Activated T-helper 1 cell treated with Interleukin-2 at 50 U/mL for 16 hours (primary cell): ENCODE data around the gene ATAD3B.
"Not testable (repeated sequence)": the region's sequence is repeated elsewhere in the genome, so short reads cannot be mapped to it uniquely, and the experiment has no call there.

Source experiments
- DNase-seq: peaks from one replicate; pipeline ENCODE4 v3.0.0-alpha.2; 2020; ENCODE audit warnings: low read depth

Gene ATAD3B

DNA sequence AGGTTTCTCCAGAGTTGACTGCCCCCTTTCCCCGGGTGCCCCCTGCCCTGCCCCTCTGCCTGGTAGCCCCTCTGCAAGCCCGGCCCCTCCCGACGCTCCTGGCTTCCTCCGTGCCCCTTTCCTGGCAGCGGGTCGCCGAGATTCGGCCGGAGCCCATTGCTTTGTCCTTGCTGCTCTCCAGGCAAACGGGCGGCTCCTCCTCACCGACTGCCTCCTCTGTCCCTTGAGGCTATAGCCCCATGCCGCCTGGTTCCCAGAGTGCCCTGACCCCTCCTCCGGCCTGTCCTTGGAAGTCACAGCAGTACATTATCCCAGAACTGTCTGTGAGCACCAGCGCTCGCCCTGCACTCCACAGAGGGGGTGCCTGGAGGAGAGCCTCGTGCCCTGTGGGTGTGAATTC lies 42.1 kb downstream of the ATAD3B start:
- DNase-seq: not testable (repeated sequence)

GRCh38 chr1:1514376-1514775 lies 42.8 kb downstream of the ATAD3B start:
- DNase-seq: not testable (repeated sequence)

- not testable (repeated sequence) for DNase-seq
Observed at GRCh38 chr1:1516923-1517322, 45.4 kb downstream of the ATAD3B start.

DNA sequence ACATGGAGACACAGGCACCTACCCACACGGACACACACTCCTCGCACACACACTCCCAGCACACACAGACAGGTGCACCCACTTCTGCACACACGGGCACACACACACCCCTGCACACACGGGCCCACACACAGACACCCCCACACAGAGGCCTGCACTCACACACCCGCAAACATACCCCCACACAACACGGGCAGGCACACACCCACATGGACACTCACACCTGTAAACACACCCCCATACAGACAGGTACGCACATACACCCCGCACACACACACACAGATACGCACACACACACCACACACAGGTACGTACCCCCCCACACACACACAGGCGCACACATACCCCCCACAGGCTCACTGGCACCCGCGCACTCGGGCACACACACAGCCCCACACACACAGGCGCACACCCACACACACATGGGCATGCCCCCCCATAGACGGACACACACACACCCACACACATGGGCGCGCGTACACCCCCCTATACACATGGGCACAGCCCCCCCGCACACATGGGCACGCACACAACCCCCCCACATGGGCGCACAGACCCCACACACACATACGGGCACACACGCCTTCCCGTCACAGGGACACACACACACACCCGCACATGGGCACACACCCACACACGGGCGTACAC lies 46.5 kb downstream of the ATAD3B start:
- no peak for DNase-seq

GRCh38 chr1:1518621-1519007 lies 47.0 kb downstream of the ATAD3B start:
- DNase-seq: not testable (repeated sequence)

- DNase-seq: not testable (repeated sequence)
Observed at GRCh38 chr1:1519805-1520505, 48.4 kb downstream of the ATAD3B start.

GRCh38 chr1:1521331-1521730 lies 49.8 kb downstream of the ATAD3B start:
- no peak for DNase-seq

DNA sequence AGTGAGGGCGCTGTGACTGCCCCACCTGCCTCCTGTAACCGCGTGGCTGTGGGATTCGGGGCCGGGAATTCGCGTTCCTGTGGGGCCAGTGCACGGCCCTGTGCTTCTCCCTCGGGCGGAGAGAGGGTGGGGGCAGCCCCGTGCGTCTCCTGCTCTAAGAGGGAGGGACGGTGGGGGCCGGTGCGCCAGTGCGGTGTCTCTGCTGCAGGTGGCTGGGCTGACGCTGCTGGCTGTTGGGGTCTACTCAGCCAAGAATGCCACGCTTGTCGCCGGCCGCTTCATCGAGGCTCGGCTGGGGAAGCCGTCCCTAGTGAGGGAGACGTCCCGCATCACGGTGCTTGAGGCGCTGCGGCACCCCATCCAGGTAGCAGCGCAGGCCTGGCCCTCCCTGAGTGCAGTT lies 51.0 kb downstream of the ATAD3B start:
- not testable (repeated sequence) for DNase-seq

DNA sequence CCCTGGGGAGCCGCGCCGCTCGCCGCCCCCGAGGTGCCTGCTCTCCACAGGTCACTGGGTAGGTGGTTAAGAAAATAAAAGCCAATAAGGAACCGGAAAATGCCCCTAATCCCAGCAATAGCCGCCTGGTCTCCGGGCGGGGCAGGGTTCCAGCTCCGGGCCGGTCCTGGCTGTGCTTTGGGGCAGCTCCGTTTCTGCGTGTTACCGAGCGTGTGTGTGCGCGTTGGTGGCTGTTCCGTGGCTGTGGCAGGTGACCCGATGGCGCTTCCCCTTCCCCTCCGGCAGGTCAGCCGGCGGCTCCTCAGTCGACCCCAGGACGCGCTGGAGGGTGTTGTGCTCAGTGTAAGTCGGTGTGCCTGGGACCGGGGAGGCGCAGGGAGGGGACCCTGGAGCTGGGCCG lies 51.7 kb downstream of the ATAD3B start:
- DNase-seq: not testable (repeated sequence)

DNA sequence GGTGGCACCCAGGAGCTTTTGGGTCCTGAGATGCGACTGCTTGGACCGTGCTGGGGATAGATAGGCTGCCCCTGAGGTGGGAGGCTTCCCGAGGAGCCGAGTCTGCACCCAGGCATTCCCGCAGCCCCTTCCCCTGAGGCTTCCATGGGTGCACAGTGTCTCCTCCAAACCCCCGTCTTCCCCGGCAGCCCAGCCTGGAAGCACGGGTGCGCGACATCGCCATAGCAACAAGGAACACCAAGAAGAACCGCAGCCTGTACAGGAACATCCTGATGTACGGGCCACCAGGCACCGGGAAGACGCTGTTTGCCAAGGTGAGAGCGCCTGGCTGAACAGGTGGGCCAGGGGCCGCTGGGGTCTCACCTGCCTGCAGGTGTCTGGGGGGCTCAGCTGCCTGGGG lies 52.1 kb downstream of the ATAD3B start:
- not testable (repeated sequence) for DNase-seq

GRCh38 chr1:1524750-1525383 lies 53.3 kb downstream of the ATAD3B start:
- not testable (repeated sequence) for DNase-seq

- not testable (repeated sequence) for DNase-seq
Observed at GRCh38 chr1:1526476-1526875, 54.9 kb downstream of the ATAD3B start.

DNA sequence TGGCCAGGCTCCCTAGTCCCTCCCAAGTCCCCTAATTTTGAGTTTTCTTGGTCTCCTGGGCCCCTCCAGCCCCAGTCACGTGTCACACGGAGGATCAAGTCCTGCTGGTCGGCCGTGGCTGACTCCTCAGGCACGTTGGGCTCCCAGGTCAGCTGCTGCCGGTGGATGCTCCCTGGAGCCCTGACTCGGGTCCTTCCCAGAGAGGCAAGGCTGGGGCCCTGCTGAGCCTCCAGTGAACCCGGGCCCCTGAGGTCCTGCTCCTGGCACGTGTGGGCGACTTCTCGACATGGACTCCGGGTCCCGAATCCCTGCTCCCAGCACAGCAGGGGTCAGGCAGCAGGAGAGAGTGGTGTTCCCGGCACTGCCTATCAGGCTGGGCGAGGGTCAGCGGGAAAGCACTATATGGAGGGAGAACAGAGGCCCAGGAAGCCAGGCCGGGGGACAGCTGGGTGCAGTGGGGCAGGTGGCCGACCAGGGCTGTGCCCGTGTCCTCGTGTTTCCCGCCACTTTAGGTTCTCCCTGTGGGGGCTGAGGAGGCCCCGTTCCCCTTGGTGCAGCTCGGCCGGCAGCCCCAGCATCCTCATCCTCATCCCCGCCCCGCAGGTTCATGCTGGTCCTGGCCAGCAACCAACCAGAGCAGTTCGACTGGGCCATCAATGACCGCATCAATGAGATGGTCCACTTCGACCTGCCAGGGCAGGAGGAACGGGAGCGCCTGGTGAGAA lies 55.7 kb downstream of the ATAD3B start:
- no peak for DNase-seq

- no peak for DNase-seq
Observed at GRCh38 chr1:1528301-1529267, 57.0 kb downstream of the ATAD3B start.

GRCh38 chr1:1529321-1529720 lies 57.8 kb downstream of the ATAD3B start:
- DNase-seq: no peak

DNA sequence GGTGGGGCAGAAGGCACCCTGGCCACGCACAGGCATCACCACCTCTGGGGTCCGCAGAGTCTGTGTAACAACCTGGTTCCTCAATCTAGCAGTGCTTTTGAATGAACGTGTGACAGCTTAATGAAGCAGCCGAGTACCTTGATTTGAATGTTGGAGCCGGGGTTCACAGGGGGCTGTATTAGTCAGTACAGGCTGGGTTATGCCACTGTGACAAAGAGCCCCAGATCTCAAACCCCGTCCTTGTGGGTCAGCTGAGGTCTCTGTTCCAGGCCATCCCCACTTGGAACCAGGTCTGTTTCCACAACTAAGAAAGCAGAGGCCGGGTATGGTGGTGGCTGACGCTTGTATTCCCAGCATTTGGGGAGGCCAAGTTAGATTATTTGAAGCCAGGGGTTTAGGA lies 58.4 kb downstream of the ATAD3B start:
- no peak for DNase-seq

GRCh38 chr1:1531947-1532346 lies 60.4 kb downstream of the ATAD3B start:
- no peak for DNase-seq

- not testable (repeated sequence) for DNase-seq
Observed at GRCh38 chr1:1533176-1533893, 61.8 kb downstream of the ATAD3B start.

- DNase-seq: not testable (repeated sequence)
Observed at GRCh38 chr1:1533894-1534291, 62.3 kb downstream of the ATAD3B start.

- no peak for DNase-seq
Observed at GRCh38 chr1:1534401-1535154, 63.0 kb downstream of the ATAD3B start.
